PC-9 (cell line): ENCODE measurements around the gene SLC28A1. TPM values are rescaled to one million over a fixed set of nuclear protein-coding genes. Genes with fewer than 3 reads are reported as not detected.

Experiments
- BruUV-seq: library from RNA; stranded (reverse); fragments of 400-500 nt; replicated peaks from 2 replicates; lab custom pipeline; 2021; lab: Mats Ljungman, UMichigan
- CTCF ChIA-PET: fragments of 300-600 bp; sonication (Branson Sonifier 250); formaldehyde crosslinking; loops from one replicate; lab custom pipeline; 2022; ENCODE audit warnings: antibody characterized with exemption; lab: Charles Lee
- POLR2A ChIA-PET: fragments of 300-600 bp; sonication (Branson Sonifier 250); formaldehyde crosslinking; loops from one replicate; lab custom pipeline; 2022; ENCODE audit warnings: antibody characterized with exemption; ENCODE audit not compliant: unreplicated experiment; lab: Charles Lee
- DNase-seq, 2 experiments: peaks; one replicate each; pipeline versions ENCODE4 v3.0.0 to v3.0.0-alpha.2; 2015 to 2022; ENCODE audit warnings: mixed read lengths in 1 of 2
- H2AFZ ChIP-seq: fragments of 200-600 bp; sonication (generic); 2 replicates; pipeline ENCODE4 v1.8.1; 2017; ENCODE audit warnings: antibody characterized with exemption
- H3F3A ChIP-seq: fragments of 200-600 bp; sonication (generic); 2 replicates; pipeline ENCODE4 v1.8.1; 2017; ENCODE audit warnings: antibody characterized with exemption, mild to moderate bottlenecking, low read depth; ENCODE audit not compliant: insufficient read depth
- H3K27ac ChIP-seq: fragments of 200-600 bp; sonication (generic); 2 replicates; pipeline ENCODE4 v1.6.1; 2016; ENCODE audit warnings: mixed run types
- H3K27me3 ChIP-seq: fragments of 200-600 bp; sonication (generic); 2 replicates; pipeline ENCODE4 v1.6.1; 2016; ENCODE audit warnings: low read depth, mixed run types; ENCODE audit not compliant: insufficient read depth
- H3K36me3 ChIP-seq: fragments of 200-600 bp; sonication (generic); 2 replicates; pipeline ENCODE4 v1.6.1; 2016; ENCODE audit warnings: low read depth, mixed run types
- H3K4me1 ChIP-seq: fragments of 200-600 bp; sonication (generic); replicated peaks from 2 replicates; pipeline ENCODE4 v1.6.1; 2016; ENCODE audit warnings: mixed run types; ENCODE audit not compliant: insufficient read depth
- H3K4me2 ChIP-seq: fragments of 200-600 bp; sonication (generic); 2 replicates; pipeline ENCODE4 v1.6.1; 2017; ENCODE audit warnings: mixed run types
- H3K4me3 ChIP-seq: fragments of 200-600 bp; sonication (generic); 2 replicates; pipeline ENCODE4 v1.6.1; 2016; ENCODE audit warnings: mixed run types
- H3K79me2 ChIP-seq: fragments of 200-600 bp; sonication (generic); 2 replicates; pipeline ENCODE4 v1.6.1; 2017; ENCODE audit warnings: low read depth, mixed run types
- H3K9me2 ChIP-seq: fragments of 200-600 bp; sonication (generic); 2 replicates; pipeline ENCODE4 v1.8.1; 2017; ENCODE audit warnings: mild to moderate bottlenecking; ENCODE audit not compliant: insufficient read depth
- H3K9me3 ChIP-seq: fragments of 200-600 bp; sonication (generic); 2 replicates; pipeline ENCODE4 v1.8.1; 2016; ENCODE audit warnings: low read depth; ENCODE audit not compliant: insufficient read depth
- H4K20me1 ChIP-seq: fragments of 200-600 bp; sonication (generic); 2 replicates; pipeline ENCODE4 v1.8.1; 2017; ENCODE audit not compliant: insufficient read depth
- EZH2 ChIP-seq: fragments of 200-600 bp; sonication (generic); IDR thresholded peaks from 2 replicates; pipeline ENCODE4 v1.8.0; 2017; ENCODE audit warnings: antibody characterized with exemption, low read depth
- intact Hi-C: fragments of 100-400 bp; cut with micrococcal nuclease; formaldehyde crosslinking; loops from one replicate; pipeline ENCODE4 v1.10.0; 2022; ENCODE audit not compliant: unreplicated experiment
- total RNA-seq: library from RNA; stranded (reverse); gene quantifications from 2 replicates; pipeline ENCODE4 v1.2.3, GENCODE V29; 2021
- TF ChIP-seq, protein P1 (sequence below): fragments of 200-600 bp; sonication (generic); conservative IDR thresholded peaks from 2 replicates; pipeline ENCODE4 v1.6.1; 2017; ENCODE audit warnings: mixed run types, antibody characterized with exemption, mild to moderate bottlenecking, moderate library complexity

SLC28A1 gene
- total RNA-seq, 1 experiment from 2014 or later: 0.70 TPM

DNA sequence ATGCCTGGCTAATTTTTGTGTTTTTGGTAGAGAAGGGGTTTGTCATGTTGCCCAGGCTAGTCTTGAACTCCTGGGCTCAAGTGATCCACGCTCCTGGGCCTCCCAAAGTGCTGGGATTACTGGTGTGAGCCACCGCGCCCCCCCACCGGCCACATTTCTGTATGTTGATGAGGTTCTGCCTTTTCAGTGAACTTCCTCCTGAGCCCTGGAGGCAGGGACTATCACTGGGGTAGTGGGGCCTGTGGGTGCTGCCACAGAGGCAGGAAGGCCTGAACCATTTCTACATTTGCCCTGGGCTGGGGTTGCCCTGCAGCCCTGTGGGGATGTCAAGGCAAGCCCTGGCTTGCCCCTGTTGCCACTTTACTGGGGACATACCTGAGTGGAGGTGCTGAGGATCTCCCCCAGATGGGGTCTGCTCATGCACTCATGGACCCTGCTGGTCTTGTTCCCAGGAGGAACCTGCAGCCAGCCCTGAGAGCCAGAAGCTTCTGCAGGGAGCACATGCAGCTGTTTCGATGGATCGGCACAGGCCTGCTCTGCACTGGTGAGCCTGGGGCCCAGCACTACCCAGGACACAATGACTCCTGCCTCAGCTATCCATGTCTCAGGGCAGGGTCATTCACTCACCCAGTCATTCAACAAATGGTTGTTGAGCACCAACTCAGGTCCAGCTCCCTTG lies 5.7 kb downstream of the SLC28A1 start:
- no TSS peak for BruUV-seq
- Histone ChIP-seq H3K27ac (no peak overlapping the region), H3K9me2 (no peaks in the 10 kb centered on the region), H3K27me3 (no peaks in the 10 kb centered on the region), H3K9me3 (no peaks in the 10 kb centered on the region), H4K20me1 (no peaks in the 10 kb centered on the region), H2AFZ (no peak overlapping the region), H3K4me2 (no peak overlapping the region), H3K36me3 (no peaks in the 10 kb centered on the region), H3F3A (peaks cover 18% of the 10 kb centered on the region), H3K4me1 (peaks cover 22% of the 10 kb centered on the region), H3K4me3 (no peak overlapping the region), H3K79me2 (no peaks in the 10 kb centered on the region)
- TF ChIP-seq, protein P1, sequence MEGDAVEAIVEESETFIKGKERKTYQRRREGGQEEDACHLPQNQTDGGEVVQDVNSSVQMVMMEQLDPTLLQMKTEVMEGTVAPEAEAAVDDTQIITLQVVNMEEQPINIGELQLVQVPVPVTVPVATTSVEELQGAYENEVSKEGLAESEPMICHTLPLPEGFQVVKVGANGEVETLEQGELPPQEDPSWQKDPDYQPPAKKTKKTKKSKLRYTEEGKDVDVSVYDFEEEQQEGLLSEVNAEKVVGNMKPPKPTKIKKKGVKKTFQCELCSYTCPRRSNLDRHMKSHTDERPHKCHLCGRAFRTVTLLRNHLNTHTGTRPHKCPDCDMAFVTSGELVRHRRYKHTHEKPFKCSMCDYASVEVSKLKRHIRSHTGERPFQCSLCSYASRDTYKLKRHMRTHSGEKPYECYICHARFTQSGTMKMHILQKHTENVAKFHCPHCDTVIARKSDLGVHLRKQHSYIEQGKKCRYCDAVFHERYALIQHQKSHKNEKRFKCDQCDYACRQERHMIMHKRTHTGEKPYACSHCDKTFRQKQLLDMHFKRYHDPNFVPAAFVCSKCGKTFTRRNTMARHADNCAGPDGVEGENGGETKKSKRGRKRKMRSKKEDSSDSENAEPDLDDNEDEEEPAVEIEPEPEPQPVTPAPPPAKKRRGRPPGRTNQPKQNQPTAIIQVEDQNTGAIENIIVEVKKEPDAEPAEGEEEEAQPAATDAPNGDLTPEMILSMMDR: no peak
- TF ChIP-seq EZH2: no peak
- POLR2A ChIA-PET: interaction anchor here (0.5 kb wide), 1 partner anchor 24 kb away, joined by 3 read pairs; no protein-coding TSS in a partner anchor
- CTCF ChIA-PET: no interaction called here
- no peak for DNase-seq
- intact Hi-C loops: no loop called here

- H3K27ac ChIP-seq: no peak overlapping the region
- no peak for TF ChIP-seq EZH2
- TF ChIP-seq, protein P1: no peak
- H2AFZ ChIP-seq: no peak overlapping the region
- H4K20me1 ChIP-seq: no peaks in the 10 kb centered on the region
- H3K79me2 ChIP-seq: no peaks in the 10 kb centered on the region
- ChIA-PET CTCF (no interaction called here), POLR2A (interaction anchor here (0.5 kb wide), 1 partner anchor 24 kb away, joined by 3 read pairs; no protein-coding TSS in a partner anchor)
- peaks cover 27% of the 10 kb centered on the region for H3K4me1 ChIP-seq
- no peak overlapping the region for H3K4me3 ChIP-seq
- H3K9me3 ChIP-seq: no peaks in the 10 kb centered on the region
- no peaks in the 10 kb centered on the region for H3K27me3 ChIP-seq
- no peaks in the 10 kb centered on the region for H3K36me3 ChIP-seq
- H3F3A ChIP-seq: peaks cover 24% of the 10 kb centered on the region
- H3K9me2 ChIP-seq: no peaks in the 10 kb centered on the region
- intact Hi-C loops: no loop called here
- H3K4me2 ChIP-seq: no peak overlapping the region
- no TSS peak for BruUV-seq
- no peak for DNase-seq
These were observed 6.3 kb downstream of the SLC28A1 start for GRCh38 chr15:84890670-84891162.

DNA sequence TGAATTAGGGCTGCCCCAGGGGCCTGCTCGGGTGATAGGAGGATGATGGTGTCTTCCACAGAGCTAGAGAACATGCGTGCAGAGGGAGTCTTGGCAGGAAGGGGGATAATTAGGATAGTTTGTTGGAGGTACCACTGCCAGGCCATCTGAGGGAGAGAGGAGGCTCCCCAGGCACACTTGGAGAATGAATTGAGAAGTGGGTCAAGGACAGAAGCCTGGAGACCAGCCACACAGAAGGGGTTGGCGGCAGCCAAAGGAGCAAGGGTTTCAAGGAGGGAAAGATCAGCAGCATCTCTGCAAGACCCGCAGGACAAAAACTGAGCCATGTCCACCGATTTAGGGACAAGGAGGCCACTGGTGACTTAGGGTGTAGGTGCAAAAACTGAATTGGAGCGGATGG lies 6.9 kb downstream of the SLC28A1 start:
- Histone ChIP-seq H3K9me3 (no peaks in the 10 kb centered on the region), H3F3A (peaks cover 25% of the 10 kb centered on the region), H3K27me3 (no peaks in the 10 kb centered on the region), H3K9me2 (no peaks in the 10 kb centered on the region), H3K4me3 (no peak overlapping the region), H2AFZ (no peak overlapping the region), H4K20me1 (no peaks in the 10 kb centered on the region), H3K4me2 (no peak overlapping the region), H3K79me2 (no peaks in the 10 kb centered on the region), H3K27ac (no peak overlapping the region), H3K36me3 (no peaks in the 10 kb centered on the region), H3K4me1 (peaks cover 32% of the 10 kb centered on the region)
- ChIA-PET POLR2A (no interaction called here), CTCF (no interaction called here)
- intact Hi-C loops: no loop called here
- TF ChIP-seq, protein P1: no peak
- no peak for TF ChIP-seq EZH2
- no peak for DNase-seq
- BruUV-seq: no TSS peak
